Measurements from ENCODE around the gene PLXNA1. TPM values are rescaled to one million over a fixed set of nuclear protein-coding genes. Genes with fewer than 3 reads are reported as not detected.

The PLXNA1 gene
- total RNA-seq, 1 experiment from 2014 or later = 80.6 TPM

DNA sequence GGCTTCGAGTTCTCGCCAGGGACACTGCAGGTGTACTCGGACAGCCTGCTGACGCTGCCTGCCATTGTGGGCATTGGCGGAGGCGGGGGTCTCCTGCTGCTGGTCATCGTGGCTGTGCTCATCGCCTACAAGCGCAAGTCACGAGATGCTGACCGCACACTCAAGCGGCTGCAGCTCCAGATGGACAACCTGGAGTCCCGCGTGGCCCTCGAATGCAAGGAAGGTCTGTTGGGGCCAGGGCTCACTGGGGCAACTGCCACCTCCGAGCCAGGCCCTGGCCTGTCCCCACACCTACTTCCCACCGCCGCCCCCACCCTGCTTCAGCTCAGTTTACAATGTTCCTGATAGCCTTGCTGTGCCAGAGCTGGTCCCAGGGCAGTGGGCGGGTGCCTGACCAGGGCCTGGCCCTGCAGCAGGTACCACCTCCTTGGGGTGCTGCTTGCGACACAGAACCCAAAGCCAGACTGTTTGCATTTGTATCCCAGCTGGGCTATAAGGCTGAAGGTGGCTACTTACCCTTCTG, 35.5 kb downstream of the PLXNA1 start:
- DNase-seq (ENCODE audit: low read depth, low spot score) (no peak), ATAC-seq (no peak)
- no TSS peak for BruUV-seq (replicated peaks)
- H3K27me3 ChIP-seq (ENCODE audit: control insufficient read depth, insufficient read depth, low read length) = no peaks in the 10 kb centered on the region
- peaks cover 7% of the 10 kb centered on the region; the same call in 1 of the 2 replicates for H3K4me1 ChIP-seq (ENCODE audit: control insufficient read depth, insufficient read depth, low read length)
- H3K4me3 ChIP-seq (ENCODE audit: low read depth in 2 of 2, low read length in 2 of 2) = no peak overlapping the region
- H3K36me3 ChIP-seq (ENCODE audit: control insufficient read depth, insufficient read depth, low read length) = no peaks in the 10 kb centered on the region
- in situ Hi-C loops (cut with HindIII; ENCODE audit: low pct_unique_long_range_greater_than_20kb, low sequenced_read_pairs) = no loop called here
- H3K9me3 ChIP-seq (ENCODE audit: control insufficient read depth, insufficient read depth, low read depth, low read length) = no peaks in the 10 kb centered on the region
- H3K27ac ChIP-seq (ENCODE audit: low read length) = no peak overlapping the region
- ChIA-PET POLR2A (interaction anchor here (0.6 kb wide), 1 partner anchor 47 kb away, joined by 3 read pairs; no protein-coding TSS in a partner anchor), CTCF (no interaction called here)
- intact Hi-C loops (cut with micrococcal nuclease; ENCODE audit: unreplicated experiment) = no loop called here
- TF ChIP-seq POLR2AphosphoS5 (IDR thresholded peaks at IDR 0.05; ENCODE audit: low read depth, low read length) (no peak), TCF7L2 (IDR thresholded peaks at IDR 0.05; ENCODE audit: low read depth, low read length) (no peak), SIN3A (IDR thresholded peaks at IDR 0.05; ENCODE audit: borderline replicate concordance, insufficient read depth, low read depth, low read length) (no peak)
- TF ChIP-seq, protein P1, sequence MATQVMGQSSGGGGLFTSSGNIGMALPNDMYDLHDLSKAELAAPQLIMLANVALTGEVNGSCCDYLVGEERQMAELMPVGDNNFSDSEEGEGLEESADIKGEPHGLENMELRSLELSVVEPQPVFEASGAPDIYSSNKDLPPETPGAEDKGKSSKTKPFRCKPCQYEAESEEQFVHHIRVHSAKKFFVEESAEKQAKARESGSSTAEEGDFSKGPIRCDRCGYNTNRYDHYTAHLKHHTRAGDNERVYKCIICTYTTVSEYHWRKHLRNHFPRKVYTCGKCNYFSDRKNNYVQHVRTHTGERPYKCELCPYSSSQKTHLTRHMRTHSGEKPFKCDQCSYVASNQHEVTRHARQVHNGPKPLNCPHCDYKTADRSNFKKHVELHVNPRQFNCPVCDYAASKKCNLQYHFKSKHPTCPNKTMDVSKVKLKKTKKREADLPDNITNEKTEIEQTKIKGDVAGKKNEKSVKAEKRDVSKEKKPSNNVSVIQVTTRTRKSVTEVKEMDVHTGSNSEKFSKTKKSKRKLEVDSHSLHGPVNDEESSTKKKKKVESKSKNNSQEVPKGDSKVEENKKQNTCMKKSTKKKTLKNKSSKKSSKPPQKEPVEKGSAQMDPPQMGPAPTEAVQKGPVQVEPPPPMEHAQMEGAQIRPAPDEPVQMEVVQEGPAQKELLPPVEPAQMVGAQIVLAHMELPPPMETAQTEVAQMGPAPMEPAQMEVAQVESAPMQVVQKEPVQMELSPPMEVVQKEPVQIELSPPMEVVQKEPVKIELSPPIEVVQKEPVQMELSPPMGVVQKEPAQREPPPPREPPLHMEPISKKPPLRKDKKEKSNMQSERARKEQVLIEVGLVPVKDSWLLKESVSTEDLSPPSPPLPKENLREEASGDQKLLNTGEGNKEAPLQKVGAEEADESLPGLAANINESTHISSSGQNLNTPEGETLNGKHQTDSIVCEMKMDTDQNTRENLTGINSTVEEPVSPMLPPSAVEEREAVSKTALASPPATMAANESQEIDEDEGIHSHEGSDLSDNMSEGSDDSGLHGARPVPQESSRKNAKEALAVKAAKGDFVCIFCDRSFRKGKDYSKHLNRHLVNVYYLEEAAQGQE (IDR thresholded peaks at IDR 0.05; ENCODE audit: insufficient read depth in 1 of 2, low read depth in 2 of 2, low read length in 1 of 2) = no peak
- TF ChIP-seq, protein P2, sequence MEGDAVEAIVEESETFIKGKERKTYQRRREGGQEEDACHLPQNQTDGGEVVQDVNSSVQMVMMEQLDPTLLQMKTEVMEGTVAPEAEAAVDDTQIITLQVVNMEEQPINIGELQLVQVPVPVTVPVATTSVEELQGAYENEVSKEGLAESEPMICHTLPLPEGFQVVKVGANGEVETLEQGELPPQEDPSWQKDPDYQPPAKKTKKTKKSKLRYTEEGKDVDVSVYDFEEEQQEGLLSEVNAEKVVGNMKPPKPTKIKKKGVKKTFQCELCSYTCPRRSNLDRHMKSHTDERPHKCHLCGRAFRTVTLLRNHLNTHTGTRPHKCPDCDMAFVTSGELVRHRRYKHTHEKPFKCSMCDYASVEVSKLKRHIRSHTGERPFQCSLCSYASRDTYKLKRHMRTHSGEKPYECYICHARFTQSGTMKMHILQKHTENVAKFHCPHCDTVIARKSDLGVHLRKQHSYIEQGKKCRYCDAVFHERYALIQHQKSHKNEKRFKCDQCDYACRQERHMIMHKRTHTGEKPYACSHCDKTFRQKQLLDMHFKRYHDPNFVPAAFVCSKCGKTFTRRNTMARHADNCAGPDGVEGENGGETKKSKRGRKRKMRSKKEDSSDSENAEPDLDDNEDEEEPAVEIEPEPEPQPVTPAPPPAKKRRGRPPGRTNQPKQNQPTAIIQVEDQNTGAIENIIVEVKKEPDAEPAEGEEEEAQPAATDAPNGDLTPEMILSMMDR (IDR thresholded peaks at IDR 0.05) = no peak

DNA sequence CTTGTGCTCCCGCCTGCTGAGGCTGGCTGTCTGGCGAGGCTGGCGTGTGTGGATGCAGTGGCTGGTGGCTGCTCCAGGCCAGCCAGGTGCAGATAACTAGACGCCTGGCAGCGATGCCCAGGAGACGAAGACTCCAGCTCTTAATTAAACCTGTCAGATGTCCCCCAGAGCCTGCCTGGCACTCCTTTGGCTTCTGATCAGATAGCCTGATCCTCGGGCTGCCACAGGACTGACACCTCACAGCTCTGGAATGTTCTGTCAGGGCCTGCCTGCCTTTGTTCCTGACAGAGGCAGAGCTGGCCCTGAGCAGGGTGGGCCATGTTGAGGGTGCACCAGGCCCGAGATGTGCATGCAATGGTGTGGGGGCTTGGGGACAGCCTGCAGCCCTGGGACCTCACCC, 36.5 kb downstream of the PLXNA1 start:
- in situ Hi-C loops (cut with HindIII; ENCODE audit: low pct_unique_long_range_greater_than_20kb, low sequenced_read_pairs) = no loop called here
- DNase-seq (ENCODE audit: low read depth, low spot score) (no peak), ATAC-seq (peak; percentile 40; the same call in 1 of the 2 replicates)
- Histone ChIP-seq H3K4me1 (ENCODE audit: control insufficient read depth, insufficient read depth, low read length) (peaks cover 7% of the 10 kb centered on the region; the same call in 1 of the 2 replicates), H3K4me3 (ENCODE audit: low read depth in 2 of 2, low read length in 2 of 2) (no peak overlapping the region), H3K36me3 (ENCODE audit: control insufficient read depth, insufficient read depth, low read length) (no peaks in the 10 kb centered on the region), H3K9me3 (ENCODE audit: control insufficient read depth, insufficient read depth, low read depth, low read length) (no peaks in the 10 kb centered on the region), H3K27ac (ENCODE audit: low read length) (no peak overlapping the region), H3K27me3 (ENCODE audit: control insufficient read depth, insufficient read depth, low read length) (no peaks in the 10 kb centered on the region)
- TF ChIP-seq, protein P1 (IDR thresholded peaks at IDR 0.05; ENCODE audit: insufficient read depth in 1 of 2, low read depth in 2 of 2, low read length in 1 of 2) = no peak
- TF ChIP-seq TCF7L2 (IDR thresholded peaks at IDR 0.05; ENCODE audit: low read depth, low read length) (no peak), SIN3A (IDR thresholded peaks at IDR 0.05; ENCODE audit: borderline replicate concordance, insufficient read depth, low read depth, low read length) (no peak), POLR2AphosphoS5 (IDR thresholded peaks at IDR 0.05; ENCODE audit: low read depth, low read length) (no peak)
- TF ChIP-seq, protein P2 (IDR thresholded peaks at IDR 0.05) = no peak
- no TSS peak for BruUV-seq (replicated peaks)
- POLR2A ChIA-PET = interaction anchor here (0.6 kb wide), 1 partner anchor 18 kb away, joined by 4 read pairs; no protein-coding TSS in a partner anchor
- CTCF ChIA-PET = no interaction called here
- intact Hi-C loops (cut with micrococcal nuclease; ENCODE audit: unreplicated experiment) = no loop called here

All from Panc1 (cell line).